DOHH2 (cell line): ENCODE measurements around the gene TRAF3.

ENCODE experiments used
- H3F3A ChIP-seq: fragments of 200-600 bp; sonication (generic), shearing (Covaris generic); 2 replicates; pipeline ENCODE4 v1.6.0; 2016; ENCODE audit warnings: antibody characterized with exemption, mild to moderate bottlenecking; ENCODE audit not compliant: control insufficient read depth, insufficient read depth
- H3K27ac ChIP-seq: fragments of 200-600 bp; sonication (generic); 2 replicates; pipeline ENCODE4 v1.5.1; 2014; ENCODE audit warnings: low read depth, mild to moderate bottlenecking, low read length, moderate library complexity
- H3K27me3 ChIP-seq: fragments of 200-600 bp; sonication (generic); 2 replicates; pipeline ENCODE4 v1.6.1; 2014; ENCODE audit warnings: mild to moderate bottlenecking, low read length, mixed read lengths; ENCODE audit not compliant: control insufficient read depth
- H3K36me3 ChIP-seq: fragments of 200-600 bp; sonication (generic); 2 replicates; pipeline ENCODE4 v1.6.1; 2014; ENCODE audit warnings: mild to moderate bottlenecking, low read length, moderate library complexity, mixed read lengths; ENCODE audit not compliant: control insufficient read depth
- H3K4me1 ChIP-seq: fragments of 200-600 bp; sonication (generic); 2 replicates; pipeline ENCODE4 v1.6.1; 2014; ENCODE audit warnings: mild to moderate bottlenecking, low read length, mixed read lengths; ENCODE audit not compliant: control insufficient read depth
- H3K4me2 ChIP-seq: fragments of 200-600 bp; sonication (generic); 2 replicates; pipeline ENCODE4 v1.6.0; 2014; ENCODE audit warnings: mild to moderate bottlenecking, low read length, moderate library complexity
- H3K4me3 ChIP-seq: fragments of 200-600 bp; sonication (generic); 2 replicates; pipeline ENCODE4 v1.5.1; 2014; ENCODE audit warnings: mild to moderate bottlenecking, low read length, mixed read lengths
- H3K79me2 ChIP-seq: fragments of 200-600 bp; sonication (generic); 2 replicates; pipeline ENCODE4 v1.6.1; 2014; ENCODE audit warnings: mild to moderate bottlenecking, low read length, mixed read lengths; ENCODE audit not compliant: control insufficient read depth
- H3K9me2 ChIP-seq: fragments of 200-600 bp; sonication (generic); replicated peaks from 2 replicates; pipeline ENCODE4 v1.6.1; 2014; ENCODE audit warnings: mild to moderate bottlenecking, low read length, mixed read lengths; ENCODE audit not compliant: control insufficient read depth
- H3K9me3 ChIP-seq: fragments of 200-600 bp; sonication (generic); 2 replicates; pipeline ENCODE4 v1.6.1; 2014; ENCODE audit warnings: antibody characterized with exemption, low read length, mixed read lengths; ENCODE audit not compliant: control insufficient read depth, insufficient read depth
- H4K20me1 ChIP-seq: fragments of 200-600 bp; sonication (generic); 2 replicates; pipeline ENCODE4 v1.6.0; 2014; ENCODE audit warnings: low read depth, mild to moderate bottlenecking, antibody characterized with exemption, low read length, moderate library complexity; ENCODE audit not compliant: control insufficient read depth, insufficient read depth
- EZH2phosphoT487 ChIP-seq: fragments of 200-600 bp; sonication (generic); IDR thresholded peaks from 2 replicates; pipeline ENCODE4 v1.6.1; 2017; ENCODE audit warnings: borderline replicate concordance, mild to moderate bottlenecking, antibody characterized with exemption, low read length, moderate library complexity, mixed read lengths
- TF ChIP-seq, protein P1 (sequence below): fragments of 200-600 bp; sonication (generic); IDR thresholded peaks from one replicate; pipeline ENCODE4 v1.5.1; 2014; ENCODE audit warnings: antibody characterized with exemption, mild to moderate bottlenecking, low read depth, low read length; ENCODE audit not compliant: poor library complexity, severe bottlenecking

The TRAF3 gene, protein sequence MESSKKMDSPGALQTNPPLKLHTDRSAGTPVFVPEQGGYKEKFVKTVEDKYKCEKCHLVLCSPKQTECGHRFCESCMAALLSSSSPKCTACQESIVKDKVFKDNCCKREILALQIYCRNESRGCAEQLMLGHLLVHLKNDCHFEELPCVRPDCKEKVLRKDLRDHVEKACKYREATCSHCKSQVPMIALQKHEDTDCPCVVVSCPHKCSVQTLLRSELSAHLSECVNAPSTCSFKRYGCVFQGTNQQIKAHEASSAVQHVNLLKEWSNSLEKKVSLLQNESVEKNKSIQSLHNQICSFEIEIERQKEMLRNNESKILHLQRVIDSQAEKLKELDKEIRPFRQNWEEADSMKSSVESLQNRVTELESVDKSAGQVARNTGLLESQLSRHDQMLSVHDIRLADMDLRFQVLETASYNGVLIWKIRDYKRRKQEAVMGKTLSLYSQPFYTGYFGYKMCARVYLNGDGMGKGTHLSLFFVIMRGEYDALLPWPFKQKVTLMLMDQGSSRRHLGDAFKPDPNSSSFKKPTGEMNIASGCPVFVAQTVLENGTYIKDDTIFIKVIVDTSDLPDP

DNA sequence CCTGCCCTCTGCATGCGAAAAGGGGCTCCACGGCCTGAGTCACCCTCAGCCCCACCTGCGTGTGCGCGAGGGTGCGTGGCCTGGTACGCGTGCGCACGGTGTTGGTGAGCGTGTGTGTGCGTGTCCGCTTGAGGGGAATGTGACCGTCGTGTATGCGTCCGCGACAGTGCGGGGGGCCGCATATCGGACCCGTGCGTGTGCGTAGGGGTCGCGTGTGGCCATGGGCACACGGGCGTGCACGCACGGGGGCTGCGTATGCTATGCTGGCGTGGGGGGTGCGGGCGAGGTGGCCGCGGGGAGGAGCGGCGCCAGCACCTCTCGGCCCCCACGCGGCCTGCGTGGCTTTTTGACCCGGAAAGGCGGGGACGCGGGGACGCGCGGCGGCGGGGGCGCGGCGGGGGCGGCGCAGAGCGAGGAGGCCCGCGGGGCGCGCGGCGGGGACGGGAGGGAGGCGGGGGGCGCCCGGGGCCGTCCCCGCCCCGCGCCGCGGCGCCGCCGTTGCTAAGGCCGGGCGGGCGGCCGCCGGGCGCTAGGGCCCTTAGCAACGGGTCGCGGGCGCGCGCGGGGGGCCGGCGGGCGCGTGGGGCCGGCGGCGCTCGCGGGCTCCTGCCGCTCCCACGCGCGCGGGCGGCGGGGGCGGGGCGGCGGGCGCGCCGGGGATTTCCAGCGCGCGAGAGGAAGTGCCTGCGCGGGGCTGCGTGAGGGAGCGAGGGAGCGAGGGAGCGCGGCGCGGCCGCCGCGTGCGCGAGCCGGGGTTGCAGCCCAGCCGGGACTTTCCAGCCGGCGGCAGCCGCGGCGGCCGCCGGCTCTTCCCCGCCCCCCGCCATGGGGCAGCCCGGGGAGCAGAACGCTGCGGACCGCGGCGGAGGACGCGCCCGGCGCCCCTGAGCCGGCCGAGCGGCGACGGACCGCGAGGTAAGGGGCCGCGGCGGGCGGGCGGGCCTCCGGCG, at the start of gene TRAF3:
TSS of gene TRAF3 (plus strand) at position 689 of the 950 bp plus-strand sequence. CDS start 92,753 bp downstream, outside the sequence.
- Histone ChIP-seq H3F3A (peaks cover 16% of the 10 kb centered on the region), H3K4me2 (peak within 1 kb of the TSS; percentile 84), H3K9me3 (no peaks in the 10 kb centered on the region), H3K79me2 (peaks cover 40% of the 10 kb centered on the region), H3K36me3 (peaks cover 13% of the 10 kb centered on the region), H3K27ac (no peak within 1 kb of the TSS), H4K20me1 (peaks cover 14% of the 10 kb centered on the region; the same call in 1 of the 2 replicates), H3K4me3 (peak within 1 kb of the TSS; percentile 89), H3K9me2 (no peaks in the 10 kb centered on the region), H3K4me1 (peaks cover 60% of the 10 kb centered on the region), H3K27me3 (no peaks in the 10 kb centered on the region)
- TF ChIP-seq, protein P1, sequence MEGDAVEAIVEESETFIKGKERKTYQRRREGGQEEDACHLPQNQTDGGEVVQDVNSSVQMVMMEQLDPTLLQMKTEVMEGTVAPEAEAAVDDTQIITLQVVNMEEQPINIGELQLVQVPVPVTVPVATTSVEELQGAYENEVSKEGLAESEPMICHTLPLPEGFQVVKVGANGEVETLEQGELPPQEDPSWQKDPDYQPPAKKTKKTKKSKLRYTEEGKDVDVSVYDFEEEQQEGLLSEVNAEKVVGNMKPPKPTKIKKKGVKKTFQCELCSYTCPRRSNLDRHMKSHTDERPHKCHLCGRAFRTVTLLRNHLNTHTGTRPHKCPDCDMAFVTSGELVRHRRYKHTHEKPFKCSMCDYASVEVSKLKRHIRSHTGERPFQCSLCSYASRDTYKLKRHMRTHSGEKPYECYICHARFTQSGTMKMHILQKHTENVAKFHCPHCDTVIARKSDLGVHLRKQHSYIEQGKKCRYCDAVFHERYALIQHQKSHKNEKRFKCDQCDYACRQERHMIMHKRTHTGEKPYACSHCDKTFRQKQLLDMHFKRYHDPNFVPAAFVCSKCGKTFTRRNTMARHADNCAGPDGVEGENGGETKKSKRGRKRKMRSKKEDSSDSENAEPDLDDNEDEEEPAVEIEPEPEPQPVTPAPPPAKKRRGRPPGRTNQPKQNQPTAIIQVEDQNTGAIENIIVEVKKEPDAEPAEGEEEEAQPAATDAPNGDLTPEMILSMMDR = no peak
- TF ChIP-seq EZH2phosphoT487 = no peak

DNA sequence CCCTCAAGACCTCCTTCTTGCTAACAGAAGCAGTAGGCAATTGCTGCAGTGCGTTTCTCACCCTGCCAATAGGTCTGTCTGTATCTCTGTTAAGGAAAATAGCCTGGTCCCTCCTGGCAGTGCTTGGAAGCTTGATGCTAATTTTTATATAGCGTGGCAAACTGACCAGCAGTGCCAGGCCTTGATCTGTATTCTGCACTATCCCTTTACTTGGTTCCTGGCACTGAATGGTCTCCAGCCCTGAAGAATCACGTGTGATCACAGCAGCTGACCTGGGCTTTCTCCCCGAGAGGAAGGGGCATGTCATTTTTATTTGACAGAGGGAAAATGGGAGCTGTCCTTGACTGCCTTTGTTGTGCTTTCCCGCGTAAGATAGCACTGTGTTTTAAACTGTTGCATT, 48.7 kb upstream of the TRAF3 start:
- no peaks in the 10 kb centered on the region for H3K79me2 ChIP-seq
- H3K9me2 ChIP-seq = no peaks in the 10 kb centered on the region
- no peak overlapping the region for H3K27ac ChIP-seq
- H3F3A ChIP-seq = no peaks in the 10 kb centered on the region
- no peak for TF ChIP-seq EZH2phosphoT487
- TF ChIP-seq, protein P1 = no peak
- no peaks in the 10 kb centered on the region for H4K20me1 ChIP-seq
- H3K4me2 ChIP-seq = no peak overlapping the region
- H3K9me3 ChIP-seq = no peaks in the 10 kb centered on the region
- peaks cover 51% of the 10 kb centered on the region for H3K36me3 ChIP-seq
- no peaks in the 10 kb centered on the region for H3K27me3 ChIP-seq
- H3K4me1 ChIP-seq = no peaks in the 10 kb centered on the region
- H3K4me3 ChIP-seq = no peak overlapping the region

DNA sequence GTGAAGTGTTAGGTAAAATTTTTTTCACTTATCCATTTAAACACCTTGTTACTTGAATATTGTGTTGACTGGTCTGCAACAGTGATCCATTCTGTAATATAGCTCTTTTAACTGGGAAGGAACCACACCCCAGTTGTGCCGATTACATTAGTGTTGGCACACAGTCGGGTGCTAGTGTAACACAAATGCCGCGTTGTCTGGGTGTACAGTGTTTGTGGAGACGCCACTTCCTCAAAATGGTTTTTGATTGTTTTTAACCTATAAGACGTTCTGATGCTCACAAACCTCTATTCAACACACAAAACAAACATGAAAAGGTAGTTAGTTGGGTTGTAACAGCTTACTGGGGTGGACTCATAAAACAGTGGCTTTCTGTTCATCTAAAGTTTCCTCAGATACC, 48.0 kb upstream of the TRAF3 start:
- Histone ChIP-seq H3K27me3 (no peaks in the 10 kb centered on the region), H3K4me1 (no peaks in the 10 kb centered on the region), H3K79me2 (no peaks in the 10 kb centered on the region), H3K9me2 (no peaks in the 10 kb centered on the region), H3K36me3 (peaks cover 46% of the 10 kb centered on the region), H3K4me3 (no peak overlapping the region), H3K27ac (no peak overlapping the region), H3K4me2 (no peak overlapping the region), H4K20me1 (no peaks in the 10 kb centered on the region), H3F3A (no peaks in the 10 kb centered on the region), H3K9me3 (no peaks in the 10 kb centered on the region)
- TF ChIP-seq, protein P1 = no peak
